Endothelial cell of umbilical vein (primary cell): Measurements from ENCODE around the gene NFIA.

Source experiments
- CTCF ChIP-seq, 2 donors: IDR thresholded peaks; 1 replicate in 1 of 2; 2 replicates in 1 of 2; pipeline ENCODE4 v1.5.1; 2011; ENCODE audit warnings: low read length in 2 of 2, mild to moderate bottlenecking in 2 of 2, moderate library complexity in 2 of 2, control low read depth in 1 of 2, inconsistent platforms in 1 of 2, low read depth in 1 of 2; ENCODE audit not compliant: insufficient read depth in 1 of 2; ENCODE audit errors: extremely low read depth in 1 of 2
- EZH2 ChIP-seq: IDR thresholded peaks from 2 replicates; pipeline ENCODE4 v1.6.1; 2012; ENCODE audit warnings: borderline replicate concordance, low read depth, mild to moderate bottlenecking, moderate library complexity, low read length, inconsistent platforms; ENCODE audit not compliant: severe bottlenecking
- POLR2A ChIP-seq: IDR thresholded peaks from 2 replicates; pipeline ENCODE4 v1.6.1; 2012; ENCODE audit warnings: low read depth, mild to moderate bottlenecking, control low read depth, low read length

GRCh38 chr1:61498342-61498741, 416.0 kb downstream of the NFIA start:
- no peak for TF ChIP-seq CTCF (IDR thresholded peaks at IDR 0.05; ENCODE audit: extremely low read depth in 1 of 2, insufficient read depth in 1 of 2, low read depth in 1 of 2, low read length in 2 of 2)
- no peak for TF ChIP-seq EZH2
- no peak for TF ChIP-seq POLR2A
